OCI-LY3 (cell line): ENCODE results near the gene ABCG1.

Experiments used
- CTCF ChIP-seq: fragments of 200-600, 300-600 bp; sonication (generic); IDR thresholded peaks from 2 replicates; pipeline ENCODE4 v1.5.1; 2014; ENCODE audit warnings: antibody characterized with exemption, low read length, low read depth
- EZH2phosphoT487 ChIP-seq: fragments of 200-600 bp; shearing (Covaris generic); IDR thresholded peaks from 2 replicates; pipeline ENCODE4 v1.6.1; 2018; ENCODE audit warnings: antibody characterized with exemption, mixed run types, low read depth

DNA sequence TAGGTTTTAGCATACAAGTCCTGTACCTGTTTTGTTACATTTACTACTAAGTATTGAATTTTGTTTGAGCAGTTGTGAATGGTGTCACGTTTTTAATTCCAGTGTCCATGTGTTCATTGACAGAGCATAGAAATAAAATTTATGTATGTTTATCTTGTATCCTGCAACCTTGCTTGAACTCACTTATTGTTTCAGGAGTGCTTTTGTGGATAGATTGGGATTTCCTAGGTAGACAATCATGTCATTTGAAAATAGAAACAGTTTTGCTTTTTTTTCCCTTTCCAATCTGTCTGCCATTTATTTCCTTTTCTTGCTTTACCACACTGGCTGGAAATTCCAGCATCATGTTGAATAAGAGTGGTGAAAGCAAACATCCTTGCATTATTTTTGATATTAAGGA lies 15.0 kb upstream of the ABCG1 start:
- TF ChIP-seq CTCF (no peak), EZH2phosphoT487 (no peak)
